Measurements from ENCODE around the gene PPP2R5A.
A peak's percentile ranks its signal among the peaks of the same experiment; 100 is the strongest.
"Not testable (repeated sequence)": the region's sequence is repeated elsewhere in the genome, so short reads cannot be mapped to it uniquely, and the experiment has no call there.

The PPP2R5A gene

DNA sequence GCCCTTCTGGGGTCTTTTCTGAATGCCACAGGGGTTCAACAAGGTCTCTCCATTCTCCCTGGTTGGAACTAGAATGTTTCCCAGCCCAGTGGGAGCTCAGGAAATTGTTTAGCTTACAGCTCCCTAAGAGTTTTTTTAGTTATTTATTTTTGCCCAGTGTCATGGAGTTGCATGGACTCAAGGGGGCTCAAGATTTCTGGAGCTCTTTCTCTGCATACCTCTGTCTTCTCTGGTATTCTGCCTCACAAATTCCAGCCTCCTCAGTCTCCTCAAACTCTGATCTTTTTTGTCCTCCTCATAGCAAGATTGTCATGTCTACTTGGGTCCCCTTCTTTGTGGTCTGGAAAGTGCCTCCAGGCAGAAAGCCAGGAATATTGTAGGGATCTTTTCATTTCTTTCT lies 15.9 kb upstream of the PPP2R5A start:
- DNase-seq: no peak

DNA sequence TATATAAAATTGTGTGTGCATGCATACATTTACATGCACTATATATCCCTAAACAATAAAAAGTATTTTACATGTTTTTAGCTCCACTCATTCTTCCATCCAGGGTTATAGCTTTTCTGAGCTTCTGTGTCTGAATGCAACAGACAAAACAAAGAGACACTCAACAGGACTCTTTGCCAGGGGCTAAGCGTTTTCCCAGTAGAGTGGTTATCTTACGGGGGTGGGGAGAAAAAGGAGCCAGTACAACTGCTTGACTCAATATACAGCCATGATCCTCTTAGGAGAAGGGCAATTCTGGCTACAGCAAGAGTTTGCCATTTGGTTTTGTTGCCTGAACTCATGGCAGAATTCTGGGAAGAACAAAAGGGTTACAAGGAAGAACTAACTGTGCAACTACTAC lies 14.6 kb upstream of the PPP2R5A start:
- DNase-seq: no peak

DNA sequence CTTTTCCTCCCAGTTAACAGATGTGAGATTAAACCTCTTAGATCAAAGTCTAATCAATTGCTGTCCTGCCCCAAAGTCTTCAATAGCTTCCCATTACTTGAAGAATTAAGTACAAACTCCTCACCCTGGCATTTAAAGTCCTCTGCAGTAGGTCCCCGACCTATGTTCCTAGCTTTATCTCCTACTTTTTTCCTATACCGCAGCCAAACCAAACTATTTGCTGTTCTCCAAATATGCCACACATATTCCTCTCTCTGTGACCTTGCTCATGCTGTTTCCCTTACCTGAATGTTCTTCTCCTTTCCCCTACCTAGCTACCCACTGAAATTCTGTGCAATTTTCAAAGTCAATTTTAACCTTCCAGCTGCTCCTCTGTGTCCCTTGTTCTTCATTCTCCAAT lies 14.0 kb upstream of the PPP2R5A start:
- no peak for DNase-seq

DNA sequence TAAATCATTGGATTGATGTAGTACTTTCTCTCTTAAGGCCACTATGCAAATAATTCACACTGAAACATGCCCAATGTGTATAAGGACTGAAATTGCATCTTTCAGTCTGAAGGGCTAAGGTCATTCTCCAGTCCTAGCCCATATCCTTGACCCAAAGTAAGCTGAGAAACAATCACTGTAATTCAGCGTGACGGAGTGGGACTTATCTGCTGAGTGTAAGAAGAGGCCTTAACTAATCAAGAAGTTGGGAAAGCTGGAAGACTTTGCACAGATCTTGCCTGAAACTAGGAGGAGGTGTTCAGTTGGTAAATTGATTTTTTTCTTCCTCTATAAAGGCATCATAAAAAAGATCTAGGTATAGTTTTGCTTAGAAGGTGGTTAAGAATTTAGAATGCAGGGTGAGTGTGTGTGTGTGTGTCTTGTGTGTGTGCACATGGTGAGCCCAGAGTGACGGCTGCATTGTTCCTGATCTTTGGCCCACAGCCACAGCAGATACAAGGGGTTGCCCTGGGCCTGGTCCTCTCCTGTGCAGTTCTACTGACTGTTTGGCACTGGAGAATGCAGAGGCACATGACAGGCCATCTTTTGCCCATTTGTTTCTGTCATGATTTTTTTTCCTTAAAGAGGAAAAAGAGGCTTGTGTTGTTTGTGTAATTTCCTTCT lies 13.3 kb upstream of the PPP2R5A start:
- no peak for DNase-seq

DNA sequence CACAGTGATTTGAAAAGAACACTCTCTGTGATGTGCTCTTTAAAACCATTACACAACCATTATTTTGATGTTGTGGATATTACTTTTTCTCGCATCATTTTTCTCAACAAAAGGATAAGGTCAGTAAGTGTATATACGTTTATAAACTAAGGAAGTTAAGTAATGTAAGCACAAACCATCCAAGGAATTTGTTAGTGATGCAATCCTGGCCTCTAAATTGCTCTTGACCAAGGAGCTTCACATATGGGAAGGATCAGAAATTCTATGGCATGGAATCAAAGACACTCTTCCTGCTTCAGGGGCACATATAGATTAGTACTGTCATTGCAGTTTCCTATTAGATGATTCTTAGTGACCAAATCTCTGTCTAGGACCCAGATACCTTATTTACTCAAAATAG lies 3.6 kb upstream of the PPP2R5A start:
- DNase-seq: no peak

DNA sequence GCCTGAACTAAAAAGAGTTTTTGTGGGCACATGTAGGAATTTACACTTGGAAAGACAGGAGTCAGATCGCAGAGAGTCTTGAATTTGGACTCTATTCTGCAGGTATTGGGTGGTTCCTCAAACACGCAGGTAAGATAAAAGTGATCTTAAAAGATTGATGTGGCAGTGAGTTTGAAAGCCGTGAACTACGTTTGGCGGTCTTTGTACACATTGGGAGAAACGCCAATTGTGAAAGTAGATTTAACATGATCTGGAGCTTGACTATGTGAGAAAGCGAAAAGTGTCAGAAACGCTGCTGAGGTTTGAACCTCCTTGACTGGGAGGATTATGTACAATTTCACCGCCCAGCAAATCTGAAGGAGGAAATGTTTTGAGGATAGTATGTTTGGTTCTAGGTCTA lies 1.5 kb upstream of the PPP2R5A start:
- no peak for DNase-seq

DNA sequence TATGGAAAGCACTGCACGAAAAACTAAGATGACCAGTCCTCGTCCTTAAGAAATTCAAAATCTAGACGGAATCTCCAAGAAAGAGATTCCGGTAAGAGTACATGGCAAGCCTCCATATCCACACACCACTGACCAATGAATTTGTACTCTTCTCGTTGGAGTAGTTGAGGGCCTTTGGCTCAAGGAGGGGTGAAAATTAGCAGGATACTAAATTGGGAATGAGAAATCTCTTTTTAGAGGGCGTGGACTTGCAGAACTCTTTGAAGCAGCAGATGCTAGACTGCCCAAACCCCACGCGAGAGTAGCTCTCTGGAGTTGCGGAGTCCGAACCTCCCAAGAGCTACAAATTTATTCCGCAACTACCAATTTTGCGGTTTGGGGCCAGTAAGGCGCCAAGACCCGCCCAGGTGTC lies 872 bp upstream of the PPP2R5A start:
- DNase-seq: no peak

DNA sequence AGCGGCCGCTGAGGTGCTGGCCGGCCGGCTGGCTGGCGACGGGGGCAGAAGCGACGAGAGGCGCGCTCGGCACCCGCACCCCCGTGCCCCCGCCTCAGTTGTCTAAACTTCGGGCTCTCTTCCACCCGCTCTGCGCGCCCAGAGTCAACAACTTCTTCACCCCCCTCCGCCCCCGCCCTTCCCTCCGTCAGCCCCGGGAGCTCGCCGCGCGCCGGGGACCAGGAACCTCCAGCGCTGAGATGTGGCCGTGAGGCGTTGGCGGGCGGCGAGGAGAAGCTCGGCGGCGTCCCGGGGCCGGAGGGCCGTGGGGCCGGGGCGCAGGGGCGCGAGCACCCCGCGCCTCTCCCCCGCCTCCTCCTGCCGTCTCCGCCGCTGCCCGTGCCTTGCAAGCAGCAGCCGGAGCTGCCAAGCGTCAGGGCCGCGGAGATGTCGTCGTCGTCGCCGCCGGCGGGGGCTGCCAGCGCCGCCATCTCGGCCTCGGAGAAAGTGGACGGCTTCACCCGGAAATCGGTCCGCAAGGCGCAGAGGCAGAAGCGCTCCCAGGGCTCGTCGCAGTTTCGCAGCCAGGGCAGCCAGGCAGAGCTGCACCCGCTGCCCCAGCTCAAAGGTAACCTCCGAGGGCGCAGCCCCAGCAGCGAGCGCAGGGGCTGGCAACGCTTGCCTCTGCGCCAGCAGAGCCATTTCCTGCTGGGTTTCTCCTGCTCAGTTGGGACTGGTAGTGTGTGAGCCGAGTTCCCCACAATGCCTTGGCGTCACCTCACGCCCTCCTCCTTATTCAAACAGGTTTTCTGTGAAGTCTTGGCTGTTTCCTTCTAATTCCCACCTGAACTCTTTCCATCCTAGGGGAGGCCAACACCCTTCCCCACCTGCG lies 710 bp downstream of the PPP2R5A start:
- DNase-seq: peak; percentile 61

DNA sequence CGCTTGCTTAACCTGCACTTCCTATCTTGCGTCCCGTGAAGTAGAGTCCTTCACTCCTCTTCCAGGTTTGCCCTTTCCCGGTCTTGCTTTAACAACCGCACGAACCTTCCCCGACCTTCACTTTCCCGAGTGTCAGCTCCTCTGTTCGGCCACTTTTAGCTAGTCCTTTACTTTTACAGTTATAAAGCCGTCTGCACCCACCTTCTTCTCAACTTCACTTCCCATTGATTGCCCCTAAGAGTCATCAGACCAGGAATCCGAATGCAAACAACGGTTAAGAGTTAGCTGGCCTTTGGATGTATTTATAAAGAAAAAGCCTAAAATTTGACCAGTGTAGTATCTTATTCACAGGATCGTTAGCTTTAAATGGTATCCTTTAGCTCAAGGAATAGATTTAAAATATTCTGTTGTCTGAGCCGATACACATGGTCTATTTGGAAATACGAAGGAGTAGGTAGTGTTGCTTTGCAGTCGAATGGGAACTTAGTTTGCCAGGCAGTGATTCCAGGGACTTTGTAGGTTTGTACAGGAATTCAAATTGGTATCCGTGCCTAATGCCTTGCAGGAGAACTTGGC lies 1.4 kb downstream of the PPP2R5A start:
- no peak for DNase-seq

DNA sequence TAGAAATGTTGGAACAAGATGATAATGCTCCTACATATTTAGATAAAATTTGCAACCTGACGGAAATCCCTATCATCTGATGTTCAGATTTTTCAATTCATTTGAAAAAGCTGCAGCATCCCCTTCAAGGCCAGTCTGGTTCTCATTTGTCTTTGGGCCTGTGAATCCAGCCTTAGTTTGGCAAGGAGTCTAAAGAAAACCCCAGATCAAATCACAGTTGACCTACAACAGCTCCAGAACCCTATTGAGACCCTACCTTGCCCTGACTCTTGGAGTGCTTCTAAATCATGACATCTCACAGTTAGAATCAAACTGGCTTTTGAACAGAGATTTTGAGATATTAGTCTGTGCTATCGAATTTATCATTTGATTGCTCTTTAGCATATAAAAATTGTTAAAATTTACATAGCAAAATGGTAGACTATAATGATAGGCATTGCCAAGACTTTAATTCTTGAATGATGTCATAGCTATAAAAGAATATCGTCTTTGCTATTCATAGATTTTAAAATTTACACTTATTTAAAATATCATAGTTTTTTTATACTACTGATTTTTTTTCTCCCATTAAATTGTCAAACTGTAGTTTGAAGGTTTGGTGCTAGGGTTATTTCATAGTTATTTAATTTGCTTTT lies 2.2 kb downstream of the PPP2R5A start:
- DNase-seq: no peak

DNA sequence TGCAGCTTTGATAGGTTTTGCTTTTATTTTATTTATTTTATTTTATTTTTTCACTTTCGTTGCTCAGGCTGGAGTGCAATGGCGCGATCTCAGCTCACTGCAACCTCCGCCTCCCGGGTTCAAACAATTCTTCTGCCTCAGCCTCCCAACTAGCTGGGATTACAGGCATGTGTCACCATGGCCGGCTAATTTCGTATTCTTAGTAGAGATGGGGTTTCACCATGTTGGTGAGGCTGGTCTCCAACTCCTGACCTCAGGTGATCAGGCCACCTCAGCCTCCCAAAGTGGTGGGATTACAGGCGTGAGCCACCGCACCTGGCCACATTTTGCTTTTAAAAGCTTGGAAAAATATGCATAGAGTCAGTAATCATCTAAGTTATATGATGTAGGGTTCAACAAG lies 2.8 kb downstream of the PPP2R5A start:
- DNase-seq: not testable (repeated sequence)

DNA sequence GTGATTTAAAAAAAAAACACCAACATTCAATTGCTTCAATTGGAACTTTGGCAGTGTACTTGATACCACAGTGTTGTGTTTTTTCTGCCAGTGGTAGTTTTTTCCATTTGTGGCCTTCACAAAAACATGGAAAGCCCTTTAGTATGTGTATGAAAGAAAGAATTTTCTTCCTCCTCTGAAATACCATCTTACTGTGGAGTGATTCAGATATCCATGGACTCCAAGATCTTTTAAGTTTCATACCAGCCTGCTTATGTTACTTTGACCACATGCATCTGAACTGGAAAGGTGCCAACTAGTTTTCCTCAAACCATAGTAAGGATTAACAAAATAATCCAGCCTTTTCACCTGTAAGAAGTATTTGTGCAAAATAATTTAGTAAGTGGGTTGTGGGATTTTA lies 3.4 kb downstream of the PPP2R5A start:
- DNase-seq: no peak

DNA sequence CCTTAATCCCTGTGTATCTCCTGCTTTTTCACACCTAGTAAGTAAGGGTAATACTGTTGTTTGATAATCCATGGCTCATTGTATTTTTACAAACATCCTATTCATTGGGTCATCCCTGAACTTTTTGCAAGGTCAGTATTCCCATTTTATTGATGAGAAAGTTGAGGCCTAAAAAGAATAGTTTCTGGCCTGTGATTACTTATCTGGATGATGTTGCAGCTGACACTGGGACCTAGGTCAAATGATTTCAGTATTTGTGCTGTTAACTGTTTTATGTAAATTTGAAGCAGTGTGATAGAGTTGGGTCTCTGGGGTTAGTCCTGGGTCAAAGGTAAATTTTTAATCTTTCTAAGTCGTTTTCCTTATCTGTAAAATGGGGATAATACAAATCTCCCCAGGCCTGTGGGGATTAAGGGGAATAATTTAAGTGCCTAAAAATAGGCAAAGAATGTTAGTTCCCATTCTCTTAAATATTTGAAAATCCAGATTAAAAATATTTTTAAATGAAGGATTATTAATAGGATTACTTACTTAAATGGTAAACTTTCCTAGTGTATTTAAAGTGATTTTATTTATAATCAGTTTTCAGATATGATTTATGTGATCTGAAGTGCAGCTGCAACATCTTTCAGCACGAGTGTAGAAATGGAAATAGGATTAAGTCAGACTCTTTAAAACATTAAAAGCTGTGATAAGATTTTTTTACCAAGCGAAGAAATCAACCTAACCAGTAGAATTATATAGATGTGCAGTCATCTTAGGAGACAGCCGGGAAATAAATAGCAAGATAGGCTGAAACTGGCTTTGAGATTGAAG lies 4.3 kb downstream of the PPP2R5A start:
- DNase-seq: no peak

DNA sequence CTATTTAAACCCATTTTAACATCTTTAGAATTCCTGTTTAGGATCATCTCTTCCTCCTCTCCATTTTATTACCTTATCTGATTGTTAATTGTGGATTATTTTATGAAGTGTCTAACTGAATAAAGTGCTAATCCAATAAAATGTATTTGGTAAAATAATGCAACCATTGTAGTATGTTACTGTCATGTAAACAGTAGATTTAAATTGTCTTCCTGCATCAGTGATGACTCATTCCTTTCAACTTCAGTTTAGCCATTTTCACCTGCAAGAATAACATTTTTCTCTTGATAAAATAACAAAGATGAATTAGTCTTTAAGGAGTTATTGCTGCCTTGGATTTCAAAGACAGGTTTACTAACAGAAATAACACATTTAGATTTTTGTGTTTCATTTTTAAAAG lies 5.4 kb downstream of the PPP2R5A start:
- no peak for DNase-seq

DNA sequence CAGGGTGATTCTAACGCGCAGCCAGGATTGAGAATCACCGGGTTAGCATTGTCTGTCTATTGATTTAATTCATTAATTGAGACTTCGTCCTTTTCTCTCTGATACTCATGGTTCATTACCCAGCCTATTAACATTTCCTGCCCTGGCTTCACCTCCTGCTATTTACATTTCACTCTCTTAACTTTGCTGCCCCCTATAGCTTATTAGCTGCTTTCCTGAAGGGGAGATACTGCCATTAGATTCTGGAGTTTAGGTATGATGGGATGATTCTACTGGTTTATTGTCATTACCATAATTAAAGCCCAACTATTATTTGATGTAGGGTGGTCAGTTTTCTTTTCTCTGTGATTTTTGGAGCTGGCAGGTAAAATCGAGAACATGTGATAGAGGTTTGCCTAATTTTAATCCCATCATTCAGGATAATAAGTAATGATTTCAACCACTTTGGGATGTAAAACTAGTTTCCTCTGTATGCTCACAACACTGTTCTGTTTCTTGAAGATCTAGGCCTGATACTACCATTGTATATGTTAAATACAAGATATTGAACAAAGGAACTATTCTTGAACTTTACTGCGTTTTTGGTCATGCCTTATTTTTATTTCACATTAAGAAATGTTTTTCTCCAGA lies 6.4 kb downstream of the PPP2R5A start:
- DNase-seq: peak; percentile 88

DNA sequence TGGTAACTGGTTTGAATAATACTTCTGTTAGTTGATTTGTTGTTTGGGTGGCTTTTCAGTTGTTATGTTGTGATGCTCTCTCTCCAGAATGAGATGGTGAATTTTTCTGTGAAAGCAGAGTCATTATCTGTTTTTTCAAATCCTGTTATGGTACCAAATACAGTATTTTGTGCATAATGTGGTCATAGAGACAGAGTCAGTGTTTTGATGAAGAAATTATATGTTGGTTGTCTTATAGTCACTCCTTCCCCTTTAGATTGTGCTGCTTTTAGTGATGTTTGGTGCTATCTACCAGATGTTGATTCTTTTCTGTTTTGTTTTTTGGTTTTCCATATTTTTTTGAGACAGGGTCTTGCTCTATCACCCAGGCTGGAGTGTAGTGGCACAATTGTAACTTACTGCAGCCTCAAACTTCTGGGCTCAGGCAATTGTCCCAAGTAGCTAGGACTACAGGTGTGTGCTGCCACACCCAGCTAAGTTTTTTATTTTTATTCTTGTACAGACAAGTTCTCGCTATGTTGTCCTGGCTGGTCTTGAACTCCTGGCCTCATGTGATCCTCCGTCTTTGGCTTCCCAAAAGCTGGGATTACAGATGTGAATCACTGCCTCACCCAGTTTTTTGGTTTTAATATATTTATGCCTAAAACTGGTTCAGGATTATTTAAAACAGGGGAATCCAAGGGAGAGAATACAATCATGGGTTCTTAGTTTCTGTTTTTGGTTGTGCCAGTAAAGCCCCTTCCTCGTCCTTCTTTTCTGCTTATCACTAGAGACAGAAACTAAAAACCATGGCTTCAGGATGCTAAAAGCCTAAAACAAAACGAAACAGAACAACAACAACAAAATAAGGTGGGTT lies 7.3 kb downstream of the PPP2R5A start:
- DNase-seq: no peak

DNA sequence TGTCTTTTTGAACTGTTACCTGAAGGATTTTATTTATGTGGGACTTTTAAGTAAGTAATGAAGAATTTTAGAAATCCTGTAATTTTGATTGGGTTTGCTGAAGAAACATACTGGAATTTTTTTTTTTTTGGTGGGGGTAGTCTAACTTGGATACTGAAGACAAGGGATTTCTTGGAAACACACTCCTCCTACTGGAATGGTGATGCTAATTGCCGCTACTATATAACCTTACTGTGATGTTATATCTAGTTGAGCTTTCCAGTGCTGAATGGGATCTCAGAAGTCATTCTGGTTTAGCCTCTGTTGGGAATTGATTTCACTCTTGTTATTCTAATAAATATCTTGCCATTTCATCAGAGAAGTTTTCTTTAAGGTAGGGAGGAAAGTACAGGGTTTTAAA lies 8.4 kb downstream of the PPP2R5A start:
- no peak for DNase-seq

DNA sequence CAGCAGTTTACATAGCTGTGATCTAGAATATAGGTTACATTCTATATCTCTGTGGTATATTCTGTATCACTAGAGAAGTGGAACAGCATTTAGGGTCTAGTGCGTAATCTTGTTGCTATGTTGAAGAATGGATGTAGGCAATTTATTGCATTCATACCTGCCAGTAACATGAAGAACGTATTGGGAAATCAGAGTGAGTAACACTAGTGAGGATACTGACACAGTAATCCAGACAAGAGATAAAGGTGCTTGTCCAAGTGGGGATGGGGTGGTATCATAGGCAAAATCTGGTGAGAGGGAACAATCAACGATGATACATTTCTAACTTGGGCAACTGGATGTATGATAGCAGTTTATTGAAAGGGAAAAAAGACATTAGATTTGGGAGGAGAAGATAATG lies 9.8 kb downstream of the PPP2R5A start:
- DNase-seq: no peak

DNA sequence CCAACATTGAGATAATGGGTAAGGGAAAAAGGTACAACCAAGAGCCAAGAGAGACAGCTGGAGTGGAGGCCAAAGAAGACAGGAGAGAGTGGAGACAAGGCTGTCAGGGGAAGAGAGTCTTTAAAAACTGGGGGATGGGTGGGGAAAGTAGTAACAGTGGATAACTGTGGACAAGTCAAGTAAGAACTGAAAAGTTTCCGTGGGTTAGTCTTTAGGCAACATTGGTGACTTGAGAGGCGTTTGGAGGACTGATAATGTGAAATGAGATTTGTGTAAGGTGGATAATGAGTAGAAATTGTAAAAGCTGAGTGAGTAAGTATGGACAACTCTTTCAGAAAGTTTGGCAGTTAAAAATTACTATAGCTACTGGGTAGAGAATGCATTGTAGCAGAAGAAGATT lies 10.4 kb downstream of the PPP2R5A start:
- no peak for DNase-seq

DNA sequence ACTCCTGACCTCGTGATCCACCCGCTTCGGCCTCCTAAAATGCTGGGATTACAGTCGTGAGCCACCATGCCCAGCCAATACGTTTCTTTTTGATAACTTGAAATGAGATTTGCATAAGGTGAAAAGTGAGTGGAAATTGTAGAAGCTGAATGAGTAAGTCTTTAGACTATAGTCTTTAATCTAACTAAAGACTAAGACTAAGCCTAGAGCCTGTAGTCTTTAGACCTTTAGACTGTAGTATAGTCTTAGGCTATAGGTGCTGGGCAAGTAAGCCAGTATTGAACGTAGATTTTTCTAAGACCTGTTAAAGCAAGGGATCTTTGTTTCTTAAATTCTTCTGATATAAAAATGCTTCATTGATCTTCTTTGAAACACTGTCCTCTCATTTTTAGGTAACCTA lies 12.1 kb downstream of the PPP2R5A start:
- DNase-seq: no peak

DNA sequence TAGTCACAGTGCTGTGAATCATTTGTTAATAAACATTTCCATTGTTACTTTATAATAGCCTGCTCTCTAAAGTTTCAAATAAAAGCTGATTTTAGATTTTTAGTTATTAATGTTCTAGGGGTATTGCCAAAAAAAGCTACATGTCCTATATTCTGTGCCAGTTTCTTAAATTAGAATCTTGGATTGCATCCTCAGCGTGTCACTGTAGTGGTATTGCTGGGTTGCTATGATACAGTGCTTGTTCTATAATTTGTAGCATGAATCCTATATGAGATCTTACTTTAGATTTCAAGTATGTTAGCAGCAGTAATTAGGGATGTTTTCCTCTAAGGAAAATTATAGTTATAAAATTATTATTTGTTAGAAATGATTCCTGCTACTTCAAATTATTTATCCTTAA lies 16.4 kb downstream of the PPP2R5A start:
- DNase-seq: no peak

Measured in NCI-H1105 (cell line).